GM10248 (cell line): Measurements from ENCODE around the gene KRABD2.

ENCODE experiments used
- CTCF ChIA-PET: fragments of 300-600 bp; sonication (Branson Sonifier 250); formaldehyde crosslinking; extraction: SDS; loops from one replicate; lab custom pipeline; 2021; ENCODE audit warnings: antibody characterized with exemption; lab: Yijun Ruan, JAX
- POLR2A ChIA-PET: fragments of 350-650 bp; sonication (Branson Sonifier 250); formaldehyde crosslinking; extraction: SDS; loops from one replicate; lab custom pipeline; 2020; ENCODE audit warnings: antibody characterized with exemption; lab: Yijun Ruan, JAX
- DNase-seq: peaks from one replicate; pipeline ENCODE4 v3.0.0; 2012; ENCODE audit errors: extremely low spot score
- TF ChIP-seq, protein P1 (sequence below): IDR thresholded peaks from 2 replicates; pipeline ENCODE4 v1.5.1; 2012; ENCODE audit warnings: mild to moderate bottlenecking, low read depth; ENCODE audit errors: extremely low read depth, missing control alignments, control extremely low read depth

Gene KRABD2

DNA sequence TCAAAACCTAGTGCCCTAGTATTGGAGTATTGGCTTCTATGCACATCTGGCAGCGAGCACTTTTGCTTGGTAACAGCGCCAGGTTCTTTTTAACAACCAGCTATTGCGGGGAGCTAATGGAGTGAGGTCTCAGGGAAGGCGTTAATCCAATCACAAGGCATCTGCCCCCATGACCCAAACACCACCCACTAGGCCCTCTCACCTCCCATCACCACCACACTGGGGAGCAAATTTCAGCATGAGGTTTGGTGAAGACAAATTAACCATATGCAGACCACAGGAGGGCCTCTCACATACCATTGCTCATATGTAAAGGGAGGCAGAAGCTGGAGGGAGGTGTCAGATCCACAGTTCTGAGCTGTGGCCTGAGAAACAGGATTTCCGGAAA lies 37.8 kb downstream of the KRABD2 start:
- CTCF ChIA-PET = interaction anchor here (1.1 to 1.9 kb wide), 6 partner anchors 8 to 45 kb away, joined by 3 to 6 read pairs (median 4); partner anchors contain the start of gene KRABD2
- TF ChIP-seq, protein P1, sequence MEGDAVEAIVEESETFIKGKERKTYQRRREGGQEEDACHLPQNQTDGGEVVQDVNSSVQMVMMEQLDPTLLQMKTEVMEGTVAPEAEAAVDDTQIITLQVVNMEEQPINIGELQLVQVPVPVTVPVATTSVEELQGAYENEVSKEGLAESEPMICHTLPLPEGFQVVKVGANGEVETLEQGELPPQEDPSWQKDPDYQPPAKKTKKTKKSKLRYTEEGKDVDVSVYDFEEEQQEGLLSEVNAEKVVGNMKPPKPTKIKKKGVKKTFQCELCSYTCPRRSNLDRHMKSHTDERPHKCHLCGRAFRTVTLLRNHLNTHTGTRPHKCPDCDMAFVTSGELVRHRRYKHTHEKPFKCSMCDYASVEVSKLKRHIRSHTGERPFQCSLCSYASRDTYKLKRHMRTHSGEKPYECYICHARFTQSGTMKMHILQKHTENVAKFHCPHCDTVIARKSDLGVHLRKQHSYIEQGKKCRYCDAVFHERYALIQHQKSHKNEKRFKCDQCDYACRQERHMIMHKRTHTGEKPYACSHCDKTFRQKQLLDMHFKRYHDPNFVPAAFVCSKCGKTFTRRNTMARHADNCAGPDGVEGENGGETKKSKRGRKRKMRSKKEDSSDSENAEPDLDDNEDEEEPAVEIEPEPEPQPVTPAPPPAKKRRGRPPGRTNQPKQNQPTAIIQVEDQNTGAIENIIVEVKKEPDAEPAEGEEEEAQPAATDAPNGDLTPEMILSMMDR = no peak
- no peak for DNase-seq
- POLR2A ChIA-PET = no interaction called here

DNA sequence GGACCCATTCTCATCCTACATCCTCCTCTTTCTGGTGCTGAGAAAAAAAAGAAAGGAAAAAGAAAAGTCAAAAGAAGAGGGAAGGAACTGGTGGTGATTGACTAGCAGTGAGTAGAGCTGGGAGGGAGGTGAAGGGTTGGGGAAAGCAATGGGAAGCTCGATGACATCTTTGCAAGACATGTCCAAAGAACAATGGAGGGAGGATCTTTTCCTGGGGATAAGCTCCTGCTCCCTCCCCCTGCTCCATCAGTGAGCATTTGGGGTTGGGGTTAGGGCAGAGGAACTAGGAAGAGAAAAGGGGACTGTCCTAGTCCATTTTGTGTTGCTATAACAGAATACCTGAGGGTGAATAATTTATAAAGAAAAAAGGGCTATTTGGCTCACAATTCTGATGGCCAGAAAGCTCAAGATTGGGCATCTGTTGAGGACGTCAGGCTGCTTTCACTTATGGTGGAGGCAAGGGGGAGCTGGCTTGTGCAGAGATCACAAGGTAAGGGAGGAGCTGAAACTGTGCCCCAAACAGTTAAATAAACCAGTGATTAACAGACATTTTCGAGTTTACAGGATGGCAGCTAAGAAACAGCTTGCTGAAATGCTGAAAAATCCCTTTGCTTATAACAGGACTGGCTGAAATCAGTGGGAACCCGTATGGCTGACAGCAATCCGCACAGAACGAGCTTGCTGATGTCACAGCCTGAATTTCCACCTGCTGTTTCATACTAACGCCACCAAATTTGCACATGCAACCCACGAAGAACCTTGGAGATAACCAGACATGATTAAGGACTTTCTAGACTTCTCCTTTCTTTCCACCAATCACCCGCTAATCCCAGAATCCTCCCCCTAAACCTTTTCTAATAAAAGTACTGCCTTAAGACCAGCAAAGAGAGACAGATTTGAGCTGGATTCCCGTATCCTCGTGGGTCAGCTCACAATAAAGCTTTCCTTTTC lies 38.4 kb downstream of the KRABD2 start:
- TF ChIP-seq, protein P1 = no peak
- no peak for DNase-seq
- CTCF ChIA-PET = interaction anchor here (0.9 to 1.9 kb wide), 7 partner anchors 9 to 408 kb away, joined by 3 to 6 read pairs (median 4); partner anchors contain the start of gene KRABD2
- POLR2A ChIA-PET = interaction anchor here (0.6 kb wide), 1 partner anchor 166 kb away, joined by 4 read pairs; no protein-coding TSS in a partner anchor

DNA sequence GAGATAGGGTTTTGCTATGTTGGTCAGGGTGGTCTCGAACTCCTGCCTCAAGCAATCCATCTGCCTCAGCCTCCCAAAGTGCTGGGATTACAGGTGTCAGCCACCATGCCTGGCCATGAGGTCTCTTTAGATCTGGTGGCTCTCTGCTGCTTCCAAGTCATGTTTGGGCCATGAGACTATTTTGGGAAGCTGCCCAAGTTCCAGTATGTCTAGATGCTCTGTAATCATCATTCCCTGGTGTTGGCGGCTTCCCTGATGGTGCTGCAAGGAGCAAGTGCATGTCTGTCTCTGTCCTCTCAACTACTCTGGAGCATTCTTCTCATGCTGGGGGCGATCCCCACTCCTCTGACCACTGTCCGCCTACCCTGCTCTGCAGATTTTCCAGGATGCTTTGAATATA lies 43.2 kb downstream of the KRABD2 start:
- CTCF ChIA-PET = no interaction called here
- POLR2A ChIA-PET = no interaction called here
- no peak for DNase-seq
- TF ChIP-seq, protein P1 = no peak

DNA sequence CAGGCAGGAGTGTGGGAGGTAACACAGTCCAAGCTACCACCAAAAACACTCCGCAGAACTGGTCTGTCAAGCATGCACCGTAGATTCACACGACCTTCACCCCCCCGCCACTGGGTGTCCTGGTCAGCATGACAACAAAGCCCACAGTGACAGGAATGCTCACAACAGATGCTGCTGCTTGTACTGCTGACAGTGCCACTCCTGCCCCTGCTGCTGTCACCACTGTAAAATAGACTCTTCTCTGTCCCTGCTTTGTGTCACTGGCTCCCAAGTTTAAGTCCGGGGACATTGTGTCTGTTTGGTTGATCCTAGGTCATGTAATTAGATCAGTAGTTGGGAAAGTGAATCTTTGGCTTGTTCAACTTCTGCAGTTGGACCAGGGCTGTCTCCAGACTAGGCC lies 43.8 kb downstream of the KRABD2 start:
- ChIA-PET CTCF (interaction anchor here (1.2 to 1.3 kb wide), 2 partner anchors 258 to 272 kb away, joined by 3 read pairs; no protein-coding TSS in a partner anchor), POLR2A (no interaction called here)
- TF ChIP-seq, protein P1 = no peak
- no peak for DNase-seq

DNA sequence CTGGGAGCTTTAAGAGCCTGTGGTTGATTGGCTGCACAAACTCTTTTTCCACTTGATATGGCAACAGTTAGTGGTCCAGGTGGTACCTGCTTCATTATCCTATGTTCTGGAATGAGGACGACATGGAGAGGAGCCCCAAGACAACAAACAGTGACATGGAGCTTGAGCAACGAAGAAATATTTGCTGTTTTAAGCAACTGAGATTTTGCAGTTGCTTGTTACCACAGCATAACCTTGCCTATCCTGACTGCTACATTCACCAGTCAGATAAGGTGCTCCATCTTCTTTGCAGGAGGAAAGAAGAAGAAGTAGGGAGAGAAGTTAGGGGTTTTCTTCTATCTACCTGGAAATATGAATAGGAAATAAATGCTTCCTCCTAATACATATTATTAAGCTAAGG lies 44.4 kb downstream of the KRABD2 start:
- TF ChIP-seq, protein P1 = no peak
- CTCF ChIA-PET = interaction anchor here (1.2 to 1.3 kb wide), 2 partner anchors 258 to 272 kb away, joined by 3 read pairs; no protein-coding TSS in a partner anchor
- DNase-seq = no peak
- POLR2A ChIA-PET = no interaction called here

DNA sequence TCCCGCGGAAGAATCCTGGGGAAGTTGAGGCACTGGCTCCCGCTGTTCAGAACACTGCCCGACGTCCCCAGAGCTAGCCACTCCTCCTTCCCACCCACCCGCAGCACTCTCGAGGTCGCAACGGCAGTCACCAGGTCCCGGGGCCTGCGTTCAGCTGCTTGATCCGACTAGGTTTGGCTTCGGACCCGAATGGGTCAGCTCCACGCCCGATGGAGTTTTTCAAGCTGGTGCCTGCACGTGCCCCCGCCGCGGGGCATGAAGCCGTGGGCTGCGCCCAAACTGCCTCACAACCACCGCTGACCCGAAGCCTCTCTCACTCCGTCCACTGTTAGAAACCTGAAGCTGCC lies 49.2 kb downstream of the KRABD2 start:
- TF ChIP-seq, protein P1 = no peak
- ChIA-PET CTCF (interaction anchor here (1.0 to 1.8 kb wide), 6 partner anchors 8 to 56 kb away, joined by 3 to 7 read pairs (median 3); partner anchors contain the start of gene RANGRF), POLR2A (no interaction called here)
- DNase-seq = no peak
